GM23338 (cell line): ENCODE data around the gene SLC1A3. TPM values are rescaled to one million over a fixed set of nuclear protein-coding genes. Genes with fewer than 3 reads are reported as not detected.

Experiments used
- ATAC-seq: fragments of 200-7000 bp; cut with Tn5 transposase; 3 replicates; pipeline ENCODE4 v1.9.1; 2020
- DNase-seq: peaks from one replicate; pipeline ENCODE4 v3.0.0-alpha.2; 2015; ENCODE audit warnings: low spot score
- H2AFZ ChIP-seq: fragments of 200-600 bp; sonication (generic); 2 replicates; pipeline ENCODE4 v1.8.0; 2016; ENCODE audit warnings: antibody characterized with exemption, mild to moderate bottlenecking, moderate library complexity
- H3F3A ChIP-seq: fragments of 200-600 bp; sonication (generic); replicated peaks from 2 replicates; pipeline ENCODE4 v1.8.0; 2017; ENCODE audit warnings: antibody characterized with exemption, mixed run types, low read depth
- H3K27ac ChIP-seq: fragments of 200-600 bp; sonication (generic); 2 replicates; pipeline ENCODE4 v1.6.1; 2016; ENCODE audit warnings: low read depth
- H3K27me3 ChIP-seq: fragments of 200-600 bp; sonication (generic); 2 replicates; pipeline ENCODE4 v1.8.0; 2016; ENCODE audit warnings: mild to moderate bottlenecking, mixed run types, moderate library complexity; ENCODE audit not compliant: insufficient read depth
- H3K36me3 ChIP-seq: fragments of 200-600 bp; sonication (generic); 2 replicates; pipeline ENCODE4 v1.8.0; 2016; ENCODE audit warnings: mild to moderate bottlenecking; ENCODE audit not compliant: insufficient read depth
- H3K4me1 ChIP-seq: fragments of 200-600 bp; sonication (generic); 2 replicates; pipeline ENCODE4 v1.8.0; 2016; ENCODE audit warnings: mild to moderate bottlenecking, moderate library complexity; ENCODE audit not compliant: insufficient read depth
- H3K4me2 ChIP-seq: fragments of 200-600 bp; sonication (generic); 2 replicates; pipeline ENCODE4 v1.7.1; 2017; ENCODE audit warnings: mixed run types
- H3K4me3 ChIP-seq: fragments of 200-600 bp; sonication (generic); 2 replicates; pipeline ENCODE4 v1.6.1; 2016; ENCODE audit warnings: mixed run types
- H3K79me2 ChIP-seq: fragments of 200-600 bp; sonication (generic); replicated peaks from 2 replicates; pipeline ENCODE4 v1.8.0; 2017; ENCODE audit warnings: mild to moderate bottlenecking; ENCODE audit not compliant: insufficient read depth
- H3K9me2 ChIP-seq: fragments of 200-600 bp; sonication (generic); 2 replicates; pipeline ENCODE4 v1.8.0; 2017; ENCODE audit not compliant: insufficient read depth
- H4K20me1 ChIP-seq: fragments of 200-600 bp; sonication (generic); replicated peaks from 2 replicates; pipeline ENCODE4 v1.8.0; 2017; ENCODE audit warnings: mild to moderate bottlenecking; ENCODE audit not compliant: insufficient read depth
- H3K27ac Mint-ChIP-seq: 2 replicates; pipeline ENCODE4 v1.8.0; 2020; ENCODE audit warnings: inconsistent platforms, mild to moderate bottlenecking, moderate library complexity, mixed read lengths
- H3K27me3 Mint-ChIP-seq: 3 replicates; pipeline ENCODE4 v1.8.0; 2022; ENCODE audit warnings: low read depth, mild to moderate bottlenecking, moderate library complexity, mixed read lengths, inconsistent platforms; ENCODE audit not compliant: insufficient read depth, poor library complexity
- H3K36me3 Mint-ChIP-seq: 3 replicates; pipeline ENCODE4 v1.8.0; 2021; ENCODE audit warnings: low read depth, mild to moderate bottlenecking, inconsistent platforms, moderate library complexity, mixed read lengths
- H3K4me1 Mint-ChIP-seq: 3 replicates; pipeline ENCODE4 v1.8.0; 2020; ENCODE audit warnings: mild to moderate bottlenecking, inconsistent platforms, mixed read lengths
- H3K4me3 Mint-ChIP-seq: 3 replicates; pipeline ENCODE4 v1.8.0; 2021; ENCODE audit warnings: moderate library complexity, mild to moderate bottlenecking, inconsistent platforms, mixed read lengths
- H3K9me3 Mint-ChIP-seq: 3 replicates; pipeline ENCODE4 v1.8.0; 2020; ENCODE audit warnings: moderate library complexity, mild to moderate bottlenecking, inconsistent platforms, mixed read lengths
- JUNB ChIP-seq: IDR thresholded peaks from one replicate; pipeline ENCODE4 v1.6.1; 2016; ENCODE audit warnings: antibody characterized with exemption; ENCODE audit not compliant: unreplicated experiment
- NANOG ChIP-seq: IDR thresholded peaks from 2 replicates; pipeline ENCODE4 v1.6.1; 2016; ENCODE audit warnings: antibody characterized with exemption, borderline replicate concordance
- POLR2AphosphoS5 ChIP-seq: IDR thresholded peaks from 2 replicates; pipeline ENCODE4 v1.6.1; 2016; ENCODE audit warnings: antibody characterized with exemption, low read depth
- STAT1 ChIP-seq: IDR thresholded peaks from one replicate; pipeline ENCODE4 v1.6.1; 2016; ENCODE audit warnings: antibody characterized with exemption; ENCODE audit not compliant: unreplicated experiment
- ZNF331 ChIP-seq: fragments of 250-450 bp; sonication (Bioruptor Pico); IDR thresholded peaks from 2 replicates; pipeline ENCODE4 v1.5.0; 2020; ENCODE audit warnings: low read depth, mild to moderate bottlenecking, moderate library complexity
- polyA plus RNA-seq: library from polyadenylated mRNA; unstranded; fragments of >200 nt; fragmentation: Nextera tagmentation; extraction: Ambion mirVana; gene quantifications from 2 replicates; pipeline ENCODE4 v1.2.1, GENCODE V29; 2016
- total RNA-seq: library from RNA; depleted of rRNA; stranded (reverse); fragments of >200 nt; shearing (Covaris generic); gene quantifications from 2 replicates; pipeline ENCODE4 v1.2.3, GENCODE V29; 2014
- TF ChIP-seq, protein P1 (sequence below): fragments of 250-450 bp; sonication (Bioruptor Pico); IDR thresholded peaks from 2 replicates; pipeline ENCODE4 v1.5.0; 2020; ENCODE audit warnings: mild to moderate bottlenecking, moderate library complexity
- TF ChIP-seq, protein P2 (sequence below), 2 experiments: fragments of 200-600 bp in 1 of 2; sonication (generic) in 1 of 2; conservative IDR thresholded peaks; 2 replicates each; pipeline versions ENCODE4 v1.5.1 to v1.6.1; 2016 to 2017; ENCODE audit warnings: antibody characterized with exemption in 2 of 2, low read depth in 2 of 2, mild to moderate bottlenecking in 2 of 2, moderate library complexity in 1 of 2
- TF ChIP-seq, protein P3 (sequence below): IDR thresholded peaks from one replicate; pipeline ENCODE4 v1.6.1; 2018; ENCODE audit warnings: antibody characterized with exemption; ENCODE audit not compliant: unreplicated experiment

SLC1A3 gene
- total and polyA plus RNA-seq, 2 experiments from 2014 or later: 29.0 to 40.7 TPM

DNA sequence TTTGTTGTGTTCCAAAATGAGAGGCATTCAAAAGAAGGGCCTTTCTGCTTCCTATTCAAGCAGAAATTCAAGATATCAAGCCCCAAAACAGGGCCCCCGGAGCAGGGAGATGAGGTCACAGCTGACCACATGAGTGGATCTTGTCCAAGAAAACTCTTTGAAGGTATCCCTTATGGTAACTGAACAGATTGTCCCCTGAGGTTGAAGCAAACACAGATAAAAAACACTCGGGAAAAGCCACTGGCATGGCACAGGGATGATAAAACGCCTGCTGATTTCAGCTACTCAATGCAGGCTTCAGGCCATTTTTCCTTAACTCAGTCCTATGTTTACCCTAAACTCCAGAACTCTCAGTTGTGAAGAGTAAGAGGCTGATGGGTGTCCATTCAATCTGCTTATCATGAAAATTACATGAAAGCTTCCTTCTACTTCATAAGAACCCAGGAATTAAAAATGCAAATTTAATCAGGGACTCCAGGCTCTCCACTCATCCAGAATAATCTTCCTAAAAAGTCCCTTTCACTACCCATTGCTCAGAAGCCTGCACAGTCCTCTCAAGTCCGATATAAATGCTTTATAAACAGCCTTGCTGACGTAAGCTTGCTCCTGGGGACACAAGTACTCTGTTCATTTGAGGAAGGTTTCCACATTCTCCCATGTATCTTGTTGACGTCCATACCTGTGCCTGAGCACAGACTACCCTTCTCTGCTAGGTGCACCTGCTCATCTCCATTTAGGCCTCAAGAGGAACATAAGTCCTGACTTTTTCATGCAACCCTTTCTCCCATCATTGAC lies 35.9 kb upstream of the SLC1A3 start:
- Mint-ChIP-seq H3K9me3 (no peaks in the 10 kb centered on the region), H3K27me3 (no peaks in the 10 kb centered on the region), H3K27ac (no peak overlapping the region), H3K4me3 (no peak overlapping the region), H3K36me3 (no peaks in the 10 kb centered on the region), H3K4me1 (peaks cover 3% of the 10 kb centered on the region; the same call in 1 of the 3 replicates)
- Histone ChIP-seq H3K4me2 (no peak overlapping the region), H3F3A (no peaks in the 10 kb centered on the region), H2AFZ (peak overlapping the region; percentile 38), H3K36me3 (no peaks in the 10 kb centered on the region), H3K9me2 (no peaks in the 10 kb centered on the region; the same call in 1 of the 2 replicates), H4K20me1 (no peaks in the 10 kb centered on the region), H3K79me2 (no peaks in the 10 kb centered on the region), H3K27ac (no peak overlapping the region), H3K4me1 (no peaks in the 10 kb centered on the region), H3K4me3 (no peak overlapping the region), H3K27me3 (no peaks in the 10 kb centered on the region)
- TF ChIP-seq POLR2AphosphoS5 (no peak), JUNB (no peak), NANOG (no peak)
- no peak for DNase-seq
- ATAC-seq: no peak

DNA sequence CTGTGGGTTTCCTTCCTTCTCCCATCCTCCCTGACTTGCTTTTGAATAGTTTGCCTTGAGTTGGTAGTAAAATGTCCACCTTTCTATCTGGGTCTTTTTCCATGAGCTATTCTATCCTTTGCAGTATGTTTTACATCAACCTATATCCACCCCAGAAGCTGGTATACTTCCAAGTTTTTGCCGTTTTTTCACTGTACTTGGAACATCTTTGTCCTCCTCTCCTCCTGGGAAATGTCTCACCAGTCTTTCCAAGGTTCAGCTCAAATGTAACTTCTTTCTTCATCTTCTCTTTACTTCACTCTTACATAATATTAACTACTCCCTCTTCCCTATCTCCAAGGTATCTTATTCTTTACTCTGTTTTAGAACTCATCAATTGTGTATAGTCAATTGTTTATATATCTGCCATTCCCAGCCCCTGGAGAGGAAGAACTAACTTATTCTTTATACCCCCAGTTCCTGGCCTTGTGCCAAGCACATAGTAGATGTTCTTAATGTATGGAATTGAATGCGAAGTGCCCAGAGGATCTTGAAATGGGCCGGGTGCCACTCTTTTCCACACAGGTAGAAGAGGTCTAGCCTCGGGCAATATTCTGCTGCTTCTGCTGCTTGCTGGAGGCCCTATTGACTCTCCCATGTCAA lies 34.9 kb upstream of the SLC1A3 start:
- H4K20me1 ChIP-seq: no peaks in the 10 kb centered on the region
- H3K9me3 Mint-ChIP-seq: no peaks in the 10 kb centered on the region
- TF ChIP-seq, protein P1, sequence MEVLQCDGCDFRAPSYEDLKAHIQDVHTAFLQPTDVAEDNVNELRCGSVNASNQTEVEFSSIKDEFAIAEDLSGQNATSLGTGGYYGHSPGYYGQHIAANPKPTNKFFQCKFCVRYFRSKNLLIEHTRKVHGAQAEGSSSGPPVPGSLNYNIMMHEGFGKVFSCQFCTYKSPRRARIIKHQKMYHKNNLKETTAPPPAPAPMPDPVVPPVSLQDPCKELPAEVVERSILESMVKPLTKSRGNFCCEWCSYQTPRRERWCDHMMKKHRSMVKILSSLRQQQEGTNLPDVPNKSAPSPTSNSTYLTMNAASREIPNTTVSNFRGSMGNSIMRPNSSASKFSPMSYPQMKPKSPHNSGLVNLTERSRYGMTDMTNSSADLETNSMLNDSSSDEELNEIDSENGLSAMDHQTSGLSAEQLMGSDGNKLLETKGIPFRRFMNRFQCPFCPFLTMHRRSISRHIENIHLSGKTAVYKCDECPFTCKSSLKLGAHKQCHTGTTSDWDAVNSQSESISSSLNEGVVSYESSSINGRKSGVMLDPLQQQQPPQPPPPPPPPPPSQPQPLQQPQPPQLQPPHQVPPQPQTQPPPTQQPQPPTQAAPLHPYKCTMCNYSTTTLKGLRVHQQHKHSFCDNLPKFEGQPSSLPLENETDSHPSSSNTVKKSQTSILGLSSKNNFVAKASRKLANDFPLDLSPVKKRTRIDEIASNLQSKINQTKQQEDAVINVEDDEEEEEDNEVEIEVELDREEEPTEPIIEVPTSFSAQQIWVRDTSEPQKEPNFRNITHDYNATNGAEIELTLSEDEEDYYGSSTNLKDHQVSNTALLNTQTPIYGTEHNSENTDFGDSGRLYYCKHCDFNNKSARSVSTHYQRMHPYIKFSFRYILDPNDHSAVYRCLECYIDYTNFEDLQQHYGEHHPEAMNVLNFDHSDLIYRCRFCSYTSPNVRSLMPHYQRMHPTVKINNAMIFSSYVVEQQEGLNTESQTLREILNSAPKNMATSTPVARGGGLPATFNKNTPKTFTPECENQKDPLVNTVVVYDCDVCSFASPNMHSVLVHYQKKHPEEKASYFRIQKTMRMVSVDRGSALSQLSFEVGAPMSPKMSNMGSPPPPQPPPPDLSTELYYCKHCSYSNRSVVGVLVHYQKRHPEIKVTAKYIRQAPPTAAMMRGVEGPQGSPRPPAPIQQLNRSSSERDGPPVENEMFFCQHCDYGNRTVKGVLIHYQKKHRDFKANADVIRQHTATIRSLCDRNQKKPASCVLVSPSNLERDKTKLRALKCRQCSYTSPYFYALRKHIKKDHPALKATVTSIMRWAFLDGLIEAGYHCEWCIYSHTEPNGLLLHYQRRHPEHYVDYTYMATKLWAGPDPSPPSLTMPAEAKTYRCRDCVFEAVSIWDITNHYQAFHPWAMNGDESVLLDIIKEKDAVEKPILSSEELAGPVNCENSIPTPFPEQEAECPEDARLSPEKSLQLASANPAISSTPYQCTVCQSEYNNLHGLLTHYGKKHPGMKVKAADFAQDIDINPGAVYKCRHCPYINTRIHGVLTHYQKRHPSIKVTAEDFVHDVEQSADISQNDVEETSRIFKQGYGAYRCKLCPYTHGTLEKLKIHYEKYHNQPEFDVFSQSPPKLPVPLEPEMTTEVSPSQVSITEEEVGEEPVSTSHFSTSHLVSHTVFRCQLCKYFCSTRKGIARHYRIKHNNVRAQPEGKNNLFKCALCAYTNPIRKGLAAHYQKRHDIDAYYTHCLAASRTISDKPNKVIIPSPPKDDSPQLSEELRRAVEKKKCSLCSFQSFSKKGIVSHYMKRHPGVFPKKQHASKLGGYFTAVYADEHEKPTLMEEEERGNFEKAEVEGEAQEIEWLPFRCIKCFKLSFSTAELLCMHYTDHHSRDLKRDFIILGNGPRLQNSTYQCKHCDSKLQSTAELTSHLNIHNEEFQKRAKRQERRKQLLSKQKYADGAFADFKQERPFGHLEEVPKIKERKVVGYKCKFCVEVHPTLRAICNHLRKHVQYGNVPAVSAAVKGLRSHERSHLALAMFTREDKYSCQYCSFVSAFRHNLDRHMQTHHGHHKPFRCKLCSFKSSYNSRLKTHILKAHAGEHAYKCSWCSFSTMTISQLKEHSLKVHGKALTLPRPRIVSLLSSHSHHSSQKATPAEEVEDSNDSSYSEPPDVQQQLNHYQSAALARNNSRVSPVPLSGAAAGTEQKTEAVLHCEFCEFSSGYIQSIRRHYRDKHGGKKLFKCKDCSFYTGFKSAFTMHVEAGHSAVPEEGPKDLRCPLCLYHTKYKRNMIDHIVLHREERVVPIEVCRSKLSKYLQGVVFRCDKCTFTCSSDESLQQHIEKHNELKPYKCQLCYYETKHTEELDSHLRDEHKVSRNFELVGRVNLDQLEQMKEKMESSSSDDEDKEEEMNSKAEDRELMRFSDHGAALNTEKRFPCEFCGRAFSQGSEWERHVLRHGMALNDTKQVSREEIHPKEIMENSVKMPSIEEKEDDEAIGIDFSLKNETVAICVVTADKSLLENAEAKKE (CRISPR knock-in tag): no peak
- TF ChIP-seq, protein P2, sequence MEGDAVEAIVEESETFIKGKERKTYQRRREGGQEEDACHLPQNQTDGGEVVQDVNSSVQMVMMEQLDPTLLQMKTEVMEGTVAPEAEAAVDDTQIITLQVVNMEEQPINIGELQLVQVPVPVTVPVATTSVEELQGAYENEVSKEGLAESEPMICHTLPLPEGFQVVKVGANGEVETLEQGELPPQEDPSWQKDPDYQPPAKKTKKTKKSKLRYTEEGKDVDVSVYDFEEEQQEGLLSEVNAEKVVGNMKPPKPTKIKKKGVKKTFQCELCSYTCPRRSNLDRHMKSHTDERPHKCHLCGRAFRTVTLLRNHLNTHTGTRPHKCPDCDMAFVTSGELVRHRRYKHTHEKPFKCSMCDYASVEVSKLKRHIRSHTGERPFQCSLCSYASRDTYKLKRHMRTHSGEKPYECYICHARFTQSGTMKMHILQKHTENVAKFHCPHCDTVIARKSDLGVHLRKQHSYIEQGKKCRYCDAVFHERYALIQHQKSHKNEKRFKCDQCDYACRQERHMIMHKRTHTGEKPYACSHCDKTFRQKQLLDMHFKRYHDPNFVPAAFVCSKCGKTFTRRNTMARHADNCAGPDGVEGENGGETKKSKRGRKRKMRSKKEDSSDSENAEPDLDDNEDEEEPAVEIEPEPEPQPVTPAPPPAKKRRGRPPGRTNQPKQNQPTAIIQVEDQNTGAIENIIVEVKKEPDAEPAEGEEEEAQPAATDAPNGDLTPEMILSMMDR (conservative IDR thresholded peaks at IDR 0.05; ENCODE audit: low read depth in 2 of 2): no peak
- no peak for TF ChIP-seq STAT1
- TF ChIP-seq ZNF331 (CRISPR knock-in tag): no peak
- TF ChIP-seq POLR2AphosphoS5: no peak
- no peak for TF ChIP-seq JUNB
- TF ChIP-seq, protein P3, sequence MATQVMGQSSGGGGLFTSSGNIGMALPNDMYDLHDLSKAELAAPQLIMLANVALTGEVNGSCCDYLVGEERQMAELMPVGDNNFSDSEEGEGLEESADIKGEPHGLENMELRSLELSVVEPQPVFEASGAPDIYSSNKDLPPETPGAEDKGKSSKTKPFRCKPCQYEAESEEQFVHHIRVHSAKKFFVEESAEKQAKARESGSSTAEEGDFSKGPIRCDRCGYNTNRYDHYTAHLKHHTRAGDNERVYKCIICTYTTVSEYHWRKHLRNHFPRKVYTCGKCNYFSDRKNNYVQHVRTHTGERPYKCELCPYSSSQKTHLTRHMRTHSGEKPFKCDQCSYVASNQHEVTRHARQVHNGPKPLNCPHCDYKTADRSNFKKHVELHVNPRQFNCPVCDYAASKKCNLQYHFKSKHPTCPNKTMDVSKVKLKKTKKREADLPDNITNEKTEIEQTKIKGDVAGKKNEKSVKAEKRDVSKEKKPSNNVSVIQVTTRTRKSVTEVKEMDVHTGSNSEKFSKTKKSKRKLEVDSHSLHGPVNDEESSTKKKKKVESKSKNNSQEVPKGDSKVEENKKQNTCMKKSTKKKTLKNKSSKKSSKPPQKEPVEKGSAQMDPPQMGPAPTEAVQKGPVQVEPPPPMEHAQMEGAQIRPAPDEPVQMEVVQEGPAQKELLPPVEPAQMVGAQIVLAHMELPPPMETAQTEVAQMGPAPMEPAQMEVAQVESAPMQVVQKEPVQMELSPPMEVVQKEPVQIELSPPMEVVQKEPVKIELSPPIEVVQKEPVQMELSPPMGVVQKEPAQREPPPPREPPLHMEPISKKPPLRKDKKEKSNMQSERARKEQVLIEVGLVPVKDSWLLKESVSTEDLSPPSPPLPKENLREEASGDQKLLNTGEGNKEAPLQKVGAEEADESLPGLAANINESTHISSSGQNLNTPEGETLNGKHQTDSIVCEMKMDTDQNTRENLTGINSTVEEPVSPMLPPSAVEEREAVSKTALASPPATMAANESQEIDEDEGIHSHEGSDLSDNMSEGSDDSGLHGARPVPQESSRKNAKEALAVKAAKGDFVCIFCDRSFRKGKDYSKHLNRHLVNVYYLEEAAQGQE: no peak
- no peak for TF ChIP-seq NANOG

More for the DNA sequence above, 34.9 kb upstream of the SLC1A3 start:
- 0 out of 2 replicates have a peak overlapping the region, but pooled peaks have one; percentile 6 for H2AFZ ChIP-seq
- H3K9me2 ChIP-seq: no peaks in the 10 kb centered on the region; the same call in 1 of the 2 replicates
- H3K4me3 ChIP-seq: no peak overlapping the region
- no peaks in the 10 kb centered on the region for H3K27me3 ChIP-seq
- Mint-ChIP-seq H3K27ac (no peak overlapping the region), H3K27me3 (no peaks in the 10 kb centered on the region), H3K36me3 (no peaks in the 10 kb centered on the region), H3K4me3 (no peak overlapping the region), H3K4me1 (peaks cover 3% of the 10 kb centered on the region; the same call in 1 of the 3 replicates)
- H3K36me3 ChIP-seq: no peaks in the 10 kb centered on the region
- no peak overlapping the region for H3K4me2 ChIP-seq
- DNase-seq: no peak
- H3K4me1 ChIP-seq: no peaks in the 10 kb centered on the region
- no peak for ATAC-seq
- no peaks in the 10 kb centered on the region for H3K79me2 ChIP-seq
- H3F3A ChIP-seq: no peaks in the 10 kb centered on the region
- H3K27ac ChIP-seq: no peak overlapping the region
